GM10266 (cell line): ENCODE data around the gene IL10.

Experiments used
- DNase-seq: peaks from one replicate; pipeline ENCODE4 v3.0.0; 2012; ENCODE audit errors: extremely low spot score
- TF ChIP-seq, protein P1 (sequence below): IDR thresholded peaks from 2 replicates; pipeline ENCODE4 v1.5.1; 2012; ENCODE audit warnings: mild to moderate bottlenecking, low read depth; ENCODE audit not compliant: control insufficient read depth, insufficient read depth; ENCODE audit errors: missing control alignments

The IL10 gene

DNA sequence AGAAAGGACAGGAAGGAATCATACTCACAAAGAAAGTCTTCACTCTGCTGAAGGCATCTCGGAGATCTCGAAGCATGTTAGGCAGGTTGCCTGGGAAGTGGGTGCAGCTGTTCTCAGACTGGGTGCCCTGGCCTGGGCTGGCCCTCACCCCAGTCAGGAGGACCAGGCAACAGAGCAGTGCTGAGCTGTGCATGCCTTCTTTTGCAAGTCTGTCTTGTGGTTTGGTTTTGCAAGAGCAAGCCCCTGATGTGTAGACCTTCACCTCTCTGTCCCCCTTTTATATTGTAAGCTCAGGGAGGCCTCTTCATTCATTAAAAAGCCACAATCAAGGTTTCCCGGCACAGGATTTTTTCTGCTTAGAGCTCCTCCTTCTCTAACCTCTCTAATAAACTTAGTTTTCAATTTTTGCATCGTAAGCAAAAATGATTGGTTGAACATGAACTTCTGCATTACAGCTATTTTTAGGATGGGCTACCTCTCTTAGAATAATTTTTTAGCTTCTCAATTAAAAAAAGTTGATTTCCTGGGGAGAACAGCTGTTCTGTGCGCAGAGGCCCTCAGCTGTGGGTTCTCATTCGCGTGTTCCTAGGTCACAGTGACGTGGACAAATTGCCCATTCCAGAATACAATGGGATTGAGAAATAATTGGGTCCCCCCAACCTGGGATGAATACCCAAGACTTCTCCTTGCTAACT, at the start of gene IL10:
IL10 (minus strand) TSS at position 252 of the 695 bp plus-strand sequence; CDS start at position 193, 59 bp downstream.
- TF ChIP-seq, protein P1, sequence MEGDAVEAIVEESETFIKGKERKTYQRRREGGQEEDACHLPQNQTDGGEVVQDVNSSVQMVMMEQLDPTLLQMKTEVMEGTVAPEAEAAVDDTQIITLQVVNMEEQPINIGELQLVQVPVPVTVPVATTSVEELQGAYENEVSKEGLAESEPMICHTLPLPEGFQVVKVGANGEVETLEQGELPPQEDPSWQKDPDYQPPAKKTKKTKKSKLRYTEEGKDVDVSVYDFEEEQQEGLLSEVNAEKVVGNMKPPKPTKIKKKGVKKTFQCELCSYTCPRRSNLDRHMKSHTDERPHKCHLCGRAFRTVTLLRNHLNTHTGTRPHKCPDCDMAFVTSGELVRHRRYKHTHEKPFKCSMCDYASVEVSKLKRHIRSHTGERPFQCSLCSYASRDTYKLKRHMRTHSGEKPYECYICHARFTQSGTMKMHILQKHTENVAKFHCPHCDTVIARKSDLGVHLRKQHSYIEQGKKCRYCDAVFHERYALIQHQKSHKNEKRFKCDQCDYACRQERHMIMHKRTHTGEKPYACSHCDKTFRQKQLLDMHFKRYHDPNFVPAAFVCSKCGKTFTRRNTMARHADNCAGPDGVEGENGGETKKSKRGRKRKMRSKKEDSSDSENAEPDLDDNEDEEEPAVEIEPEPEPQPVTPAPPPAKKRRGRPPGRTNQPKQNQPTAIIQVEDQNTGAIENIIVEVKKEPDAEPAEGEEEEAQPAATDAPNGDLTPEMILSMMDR, result no peak
- DNase-seq, result no peak

DNA sequence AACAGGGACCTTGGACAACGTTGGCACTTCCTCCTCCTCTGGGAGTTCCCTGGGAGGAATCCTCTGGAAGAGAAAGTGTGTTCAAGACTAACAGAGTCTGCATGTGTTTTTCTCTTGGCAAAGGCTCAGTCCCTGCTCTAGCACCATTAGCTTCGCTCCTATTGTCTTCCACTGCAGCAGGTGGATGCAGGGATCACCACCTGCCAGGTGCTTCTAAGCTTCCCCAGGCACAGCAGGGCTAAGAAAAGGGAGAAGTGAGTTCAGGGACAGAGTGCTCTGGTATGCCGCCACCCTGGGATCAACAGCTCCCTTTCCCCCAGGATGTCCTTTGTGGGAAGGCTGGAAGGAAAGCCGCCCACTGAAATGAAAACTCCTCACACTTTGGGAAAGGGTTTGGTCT, 49.2 kb upstream of the IL10 start:
- no peak for DNase-seq
- TF ChIP-seq, protein P1, result no peak

DNA sequence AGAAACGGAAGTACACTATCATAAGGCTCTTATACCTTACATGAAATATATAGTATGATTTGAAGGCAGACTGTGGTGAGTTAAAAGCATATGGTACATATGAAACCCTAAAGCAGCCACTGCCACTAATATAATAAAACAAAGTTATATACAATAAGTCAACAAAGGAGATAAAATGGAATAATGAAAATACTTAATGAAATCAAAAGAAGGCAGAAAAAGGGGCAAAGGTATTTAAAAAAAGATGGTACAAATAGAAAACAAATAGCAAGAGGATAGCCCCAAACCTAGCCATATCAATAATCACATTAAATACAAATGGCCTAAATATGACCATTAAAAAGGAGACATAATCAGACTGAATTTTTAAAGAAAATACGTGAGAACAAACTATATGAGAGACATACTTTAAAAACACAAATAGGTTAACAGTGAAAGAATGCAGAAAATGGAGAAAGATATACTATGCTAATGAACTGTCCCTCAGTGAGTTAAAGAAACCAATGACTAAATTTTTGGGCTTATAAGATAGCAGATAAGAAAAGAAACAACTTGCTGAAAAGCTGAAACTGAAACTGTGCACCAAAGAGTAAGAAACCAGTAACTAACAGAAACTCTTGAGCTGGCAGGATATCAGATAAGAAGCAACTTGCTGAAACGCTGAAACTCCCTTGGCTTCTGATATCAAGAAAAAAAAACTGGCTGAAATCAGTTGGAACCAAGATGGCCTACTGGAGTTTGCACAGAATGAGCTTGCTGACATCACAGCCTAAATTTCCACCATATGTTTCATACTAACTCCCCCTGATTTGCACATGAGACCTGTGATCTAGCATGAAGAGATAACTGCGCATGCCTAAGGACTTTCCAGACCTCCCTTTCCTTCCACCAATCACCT, 44.3 kb upstream of the IL10 start:
- TF ChIP-seq, protein P1, result no peak
- DNase-seq, result no peak

DNA sequence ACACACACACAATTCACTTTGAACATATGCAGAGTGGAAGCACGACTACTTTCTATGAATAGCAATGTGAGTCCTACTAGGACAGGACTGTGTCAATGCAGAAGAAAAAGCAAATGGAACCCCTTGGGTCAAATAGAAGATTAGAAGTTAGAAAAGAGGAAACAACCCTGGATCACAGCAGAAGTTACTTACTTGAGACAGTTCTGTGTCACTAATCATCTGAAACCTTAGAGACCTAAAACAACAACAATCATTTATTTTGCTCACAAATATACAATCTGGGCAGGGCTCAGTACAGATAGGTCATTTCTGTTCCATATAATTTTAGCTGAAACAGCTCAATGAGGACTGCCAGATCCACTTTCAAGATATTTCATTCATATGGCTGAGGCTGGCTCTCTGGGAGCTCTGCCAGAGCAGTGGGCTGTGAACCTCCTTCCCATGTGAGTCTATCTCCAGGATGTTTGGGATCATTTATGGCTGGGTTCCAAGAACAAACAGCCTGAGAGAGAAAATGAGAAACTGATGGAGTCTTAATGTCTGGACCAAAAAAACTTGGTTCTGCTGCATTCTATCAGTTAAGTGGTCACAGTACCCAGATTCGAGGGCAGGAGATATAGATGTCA, 42.5 kb upstream of the IL10 start:
- no peak for DNase-seq

DNA sequence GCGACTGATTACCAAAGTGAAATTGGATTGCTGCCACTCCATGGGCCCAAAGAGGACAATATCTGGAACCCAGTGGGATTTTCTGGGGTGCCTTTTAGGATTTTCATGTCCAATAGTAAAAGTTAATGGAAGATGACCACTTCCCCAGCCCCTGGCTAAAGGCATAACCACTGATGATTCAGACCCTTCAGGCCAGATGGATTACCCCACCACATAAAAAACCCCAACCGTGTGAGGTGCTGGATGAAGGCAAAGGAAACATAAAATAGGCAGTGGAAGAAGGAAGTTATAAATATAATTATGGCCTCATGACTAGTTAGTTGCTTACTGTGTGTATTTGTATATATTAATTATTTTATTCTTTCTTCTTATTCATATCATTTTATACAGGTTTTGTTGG, 40.2 kb upstream of the IL10 start:
- DNase-seq, result no peak
- TF ChIP-seq, protein P1, result no peak

More for the DNA sequence above, 42.5 kb upstream of the IL10 start:
- TF ChIP-seq, protein P1, result no peak

DNA sequence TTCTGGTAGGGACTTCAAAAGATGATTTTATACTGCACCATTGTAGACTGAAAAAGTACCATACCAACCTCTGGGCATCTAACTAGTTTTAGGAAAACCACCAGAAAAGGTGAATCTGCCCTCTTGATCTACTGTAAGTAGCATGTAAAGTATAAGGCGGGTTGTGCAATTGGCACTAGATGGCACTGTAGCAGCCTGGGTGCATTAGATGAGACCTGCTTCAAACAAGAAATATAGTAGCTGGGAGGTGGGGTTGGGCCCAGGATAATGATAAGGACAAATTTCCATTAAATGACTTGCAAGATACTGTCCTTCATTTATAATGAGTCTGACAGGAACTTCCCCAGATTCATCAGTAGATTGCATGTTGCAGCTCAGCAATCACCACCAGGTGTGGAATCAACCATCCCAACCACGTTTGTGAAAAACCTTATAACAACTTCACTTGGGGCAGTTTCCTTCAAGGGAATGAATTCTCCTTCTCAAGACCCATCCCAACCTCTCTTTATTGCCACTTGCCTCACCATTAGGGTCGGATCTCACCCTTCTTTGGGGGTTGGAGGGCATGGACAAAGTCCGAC, 37.3 kb upstream of the IL10 start:
- no peak for DNase-seq
- TF ChIP-seq, protein P1, result peak; percentile 61

DNA sequence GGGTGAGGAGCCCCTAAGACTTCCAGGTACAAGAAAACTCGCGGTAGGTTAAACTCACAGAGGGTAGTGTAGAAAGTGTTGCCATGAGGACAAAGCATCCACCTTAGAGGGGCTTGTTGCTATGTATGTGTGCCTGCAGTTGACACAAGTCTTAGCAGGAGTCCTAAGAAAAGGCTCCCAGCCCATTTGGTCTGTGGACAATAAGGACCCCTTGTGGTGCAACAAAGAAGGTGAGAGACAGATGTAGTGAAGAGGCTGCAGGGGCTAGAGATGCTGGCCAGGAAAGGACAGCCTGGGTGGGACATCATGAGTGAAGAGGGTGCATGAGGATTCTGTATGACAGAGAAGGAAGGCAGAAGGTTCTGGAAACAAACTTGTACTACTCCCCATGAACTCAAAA, 36.3 kb upstream of the IL10 start:
- DNase-seq, result peak; percentile 59
- TF ChIP-seq, protein P1, result peak; percentile 82
